Testis (tissue), 3 donors: ENCODE data around the gene SUPT20HL2. TPM values are rescaled to one million over a fixed set of nuclear protein-coding genes. Genes with fewer than 3 reads are reported as not detected.
A peak's percentile ranks its signal among the peaks of the same experiment; 100 is the strongest.

Experiments
- DNase-seq: peaks from one replicate; pipeline ENCODE4 v3.0.0-alpha.2; 2019
- H3K27ac ChIP-seq, 2 donors: fragments of 200-600 bp; sonication (generic); one replicate each; pipeline ENCODE4 v1.5.1; 2019
- H3K27me3 ChIP-seq: fragments of 200-600 bp; sonication (generic); one replicate; pipeline ENCODE4 v1.5.1; 2019
- H3K36me3 ChIP-seq: fragments of 200-600 bp; sonication (generic); one replicate; pipeline ENCODE4 v1.5.1; 2017; ENCODE audit warnings: low read depth; ENCODE audit errors: missing control alignments
- H3K4me1 ChIP-seq: fragments of 200-600 bp; sonication (generic); one replicate; pipeline ENCODE4 v1.5.1; 2019
- H3K4me3 ChIP-seq, 2 donors: fragments of 200-600 bp; sonication (generic); one replicate each; pipeline ENCODE4 v1.5.1; 2017 to 2019
- H3K9me3 ChIP-seq: fragments of 200-600 bp; sonication (generic); one replicate; pipeline ENCODE4 v1.5.1; 2017
- POLR2A ChIP-seq: fragments of 450-650 bp; IDR thresholded peaks from one replicate; pipeline ENCODE4 v1.6.1; 2017; ENCODE audit warnings: antibody characterized with exemption, mild to moderate bottlenecking, moderate library complexity
- WGBS, 2 donors: methylation state at CpG; one replicate each; pipeline ENCODE4 v1.1.5; 2018; 5-methylcytosine and 5-hydroxymethylcytosine counted together
- intact Hi-C: fragments of 100-400 bp; cut with DNase I; formaldehyde crosslinking; loops from one replicate; pipeline ENCODE4 v1.15.1; 2023; ENCODE audit warnings: low total_unique reads
- polyA plus RNA-seq: library from polyadenylated mRNA; stranded (reverse); fragments of 350-450 nt; fragmentation: Illumina TruSeq; extraction: RNeasy Lipid Tissue Mini Kit (QIAGEN cat#74804); gene quantifications from one replicate; pipeline ENCODE4 v1.2.3, GENCODE V29; 2014; ENCODE audit warnings: low read depth, low replicate concordance; ENCODE audit not compliant: insufficient read depth
- total RNA-seq, 2 donors: library from RNA; depleted of rRNA; stranded (reverse); fragments of >200 nt; gene quantifications; one replicate each; pipeline ENCODE4 v1.2.3, GENCODE V29; 2016
- TF ChIP-seq, protein P1 (sequence below), 3 experiments: fragments of 450-650 bp in 2 of 3; fragments of 200-600 bp in 1 of 3; sonication (generic) in 1 of 3; IDR thresholded peaks; one replicate each; pipeline ENCODE4 v1.5.1; 2016 to 2019; ENCODE audit warnings: antibody characterized with exemption in 3 of 3, mild to moderate bottlenecking in 2 of 3, moderate library complexity in 1 of 3

The SUPT20HL2 gene
- total and polyA plus RNA-seq, 3 donors from 2014 or later: 2.0 to 17.1 (median 17.0) TPM

DNA sequence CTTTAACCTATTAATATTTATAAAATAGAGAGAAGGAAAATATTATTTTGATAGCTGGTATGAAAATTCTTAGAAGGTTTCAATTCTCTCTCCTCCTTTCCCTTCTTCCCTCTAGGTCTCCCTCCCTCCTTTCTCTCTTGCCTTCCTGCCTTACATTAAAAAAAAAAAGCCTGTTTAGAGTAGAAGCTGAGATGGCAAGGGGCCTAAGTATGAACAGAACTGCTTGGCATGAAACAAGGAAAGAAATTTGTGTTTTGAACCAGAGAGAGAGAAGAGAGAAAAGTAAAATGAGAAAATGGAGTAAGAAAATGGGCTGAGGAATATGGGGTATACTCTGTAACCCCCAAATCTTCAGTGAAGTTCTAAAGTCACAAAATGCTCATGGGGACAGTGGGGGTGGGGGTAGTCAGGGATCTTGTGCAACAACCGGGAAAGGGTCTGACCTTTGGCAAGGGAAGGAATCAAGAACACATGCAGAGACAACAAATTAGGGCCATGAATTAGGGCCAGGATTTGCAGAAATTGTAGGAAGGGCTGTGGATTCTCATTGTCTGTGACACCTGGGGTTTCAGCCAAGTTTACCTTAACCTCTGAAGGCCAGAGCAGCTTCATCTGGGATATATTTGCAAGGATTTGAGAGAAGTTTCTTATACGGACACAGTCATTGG is 30.6 kb downstream of the SUPT20HL2 start:
- Histone ChIP-seq H3K36me3 (no peaks in the 10 kb centered on the region), H3K9me3 (no peaks in the 10 kb centered on the region), H3K4me1 (no peaks in the 10 kb centered on the region), H3K27me3 (no peaks in the 10 kb centered on the region), H3K27ac (no peak overlapping the region), H3K4me3 (no peak overlapping the region)
- DNase-seq: peak; percentile 26
- TF ChIP-seq, protein P1, sequence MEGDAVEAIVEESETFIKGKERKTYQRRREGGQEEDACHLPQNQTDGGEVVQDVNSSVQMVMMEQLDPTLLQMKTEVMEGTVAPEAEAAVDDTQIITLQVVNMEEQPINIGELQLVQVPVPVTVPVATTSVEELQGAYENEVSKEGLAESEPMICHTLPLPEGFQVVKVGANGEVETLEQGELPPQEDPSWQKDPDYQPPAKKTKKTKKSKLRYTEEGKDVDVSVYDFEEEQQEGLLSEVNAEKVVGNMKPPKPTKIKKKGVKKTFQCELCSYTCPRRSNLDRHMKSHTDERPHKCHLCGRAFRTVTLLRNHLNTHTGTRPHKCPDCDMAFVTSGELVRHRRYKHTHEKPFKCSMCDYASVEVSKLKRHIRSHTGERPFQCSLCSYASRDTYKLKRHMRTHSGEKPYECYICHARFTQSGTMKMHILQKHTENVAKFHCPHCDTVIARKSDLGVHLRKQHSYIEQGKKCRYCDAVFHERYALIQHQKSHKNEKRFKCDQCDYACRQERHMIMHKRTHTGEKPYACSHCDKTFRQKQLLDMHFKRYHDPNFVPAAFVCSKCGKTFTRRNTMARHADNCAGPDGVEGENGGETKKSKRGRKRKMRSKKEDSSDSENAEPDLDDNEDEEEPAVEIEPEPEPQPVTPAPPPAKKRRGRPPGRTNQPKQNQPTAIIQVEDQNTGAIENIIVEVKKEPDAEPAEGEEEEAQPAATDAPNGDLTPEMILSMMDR (IDR thresholded peaks at IDR 0.05): no peak
- no peak for TF ChIP-seq POLR2A
- WGBS, 2 donors: 52 to 79% methylated on average over 2 of the region's 2 CpGs
- intact Hi-C loops: no loop called here

DNA sequence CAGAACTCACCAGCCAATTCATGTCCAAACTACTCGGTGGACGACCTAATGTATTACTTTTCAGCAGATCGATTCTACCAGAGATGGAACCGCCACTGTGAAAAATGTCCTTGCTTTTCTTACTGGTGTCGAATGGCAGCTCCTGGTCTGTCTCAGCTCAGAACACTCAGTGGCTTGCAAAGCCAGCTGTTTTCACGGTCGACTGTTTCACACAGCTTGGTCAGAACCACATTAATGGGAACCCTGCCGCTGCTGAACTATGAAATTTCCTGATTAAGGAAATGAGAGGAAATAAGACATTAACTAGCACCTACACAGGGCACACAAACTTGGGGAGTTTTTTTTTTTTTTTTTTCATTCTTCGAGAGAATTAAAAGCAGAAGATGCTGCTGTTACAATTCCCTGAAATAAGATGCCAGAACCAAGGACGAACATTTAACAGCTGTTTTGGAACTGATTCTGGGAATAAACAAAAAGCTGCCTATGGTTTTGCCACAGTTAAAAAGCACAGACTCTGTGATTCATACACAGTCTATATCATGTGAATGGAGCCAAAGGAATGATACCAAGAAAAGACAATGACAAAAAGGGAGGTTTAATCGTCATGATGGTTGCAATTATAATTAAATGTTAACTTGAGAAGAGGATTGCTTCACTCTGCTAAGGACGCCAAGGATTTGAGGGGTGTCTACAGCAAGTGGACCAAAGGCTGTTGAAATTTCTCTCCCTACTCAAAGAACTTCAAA is 31.3 kb downstream of the SUPT20HL2 start:
- Histone ChIP-seq H3K4me1 (no peaks in the 10 kb centered on the region), H3K4me3 (no peak overlapping the region), H3K36me3 (no peaks in the 10 kb centered on the region), H3K27me3 (no peaks in the 10 kb centered on the region), H3K27ac (no peak overlapping the region), H3K9me3 (no peaks in the 10 kb centered on the region)
- TF ChIP-seq, protein P1 (IDR thresholded peaks at IDR 0.05): no peak
- TF ChIP-seq POLR2A: no peak
- peak; percentile 21 for DNase-seq
- WGBS, 2 donors: 30 to 36% methylated on average over 10 to 12 of the region's 12 CpGs
- intact Hi-C loops: no loop called here

DNA sequence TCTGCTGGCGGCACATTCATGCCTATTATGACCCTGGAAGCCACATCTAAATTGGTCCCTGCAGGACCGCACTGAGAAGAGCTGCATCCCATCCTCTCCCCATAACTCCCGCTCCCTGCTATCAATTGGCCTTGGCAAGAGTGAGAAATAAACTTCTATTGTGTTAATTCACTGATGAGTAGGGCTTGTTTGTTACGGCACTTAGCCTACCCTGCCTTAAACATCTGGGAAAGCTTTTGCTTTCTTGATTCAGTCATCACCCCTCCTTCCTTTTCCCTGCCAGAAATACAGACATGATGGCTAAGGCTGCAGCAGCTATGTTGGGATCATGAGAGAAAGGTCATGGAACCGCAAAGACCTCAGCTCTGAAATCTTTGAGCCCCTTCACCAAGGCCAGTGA is 36.5 kb downstream of the SUPT20HL2 start:
- WGBS, 2 donors: 86 to 91% methylated on average over 4 to 5 of the region's 5 CpGs
- DNase-seq: no peak

DNA sequence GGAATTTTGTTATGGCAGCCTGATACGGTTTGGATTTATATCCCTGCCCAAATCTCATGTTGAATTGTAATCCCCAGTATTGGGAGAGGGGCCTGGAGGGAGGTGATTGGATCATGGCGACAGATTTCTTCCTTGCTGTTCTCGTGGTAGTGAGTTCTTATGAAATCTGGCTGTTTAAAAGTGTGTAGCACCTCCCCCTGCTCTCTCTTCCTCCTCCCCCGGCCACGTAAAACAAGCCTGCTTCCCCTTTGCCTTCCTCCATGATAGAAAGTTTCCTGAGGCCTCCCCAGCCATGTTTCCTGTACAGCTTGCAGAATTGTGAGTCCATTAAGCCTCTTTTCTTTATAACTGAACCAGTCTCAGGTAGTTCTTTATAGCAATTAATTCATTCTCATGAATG is 37.9 kb downstream of the SUPT20HL2 start:
- no peaks in the 10 kb centered on the region for H3K9me3 ChIP-seq
- H3K27ac ChIP-seq: no peak overlapping the region
- DNase-seq: no peak
- H3K4me1 ChIP-seq: no peaks in the 10 kb centered on the region
- 58 to 64% methylated on average over 2 to 5 of the region's 5 CpGs for WGBS, 2 donors
- H3K27me3 ChIP-seq: no peaks in the 10 kb centered on the region
- TF ChIP-seq POLR2A: no peak
- TF ChIP-seq, protein P1 (IDR thresholded peaks at IDR 0.05): no peak
- H3K4me3 ChIP-seq: no peak overlapping the region
- intact Hi-C loops: no loop called here
- no peaks in the 10 kb centered on the region for H3K36me3 ChIP-seq

More for the DNA sequence above, 36.5 kb downstream of the SUPT20HL2 start:
- no peak overlapping the region for H3K4me3 ChIP-seq
- TF ChIP-seq POLR2A: no peak
- TF ChIP-seq, protein P1 (IDR thresholded peaks at IDR 0.05): no peak
- H3K27ac ChIP-seq: no peak overlapping the region
- intact Hi-C loops: no loop called here
- H3K36me3 ChIP-seq: no peaks in the 10 kb centered on the region
- no peaks in the 10 kb centered on the region for H3K4me1 ChIP-seq
- H3K27me3 ChIP-seq: no peaks in the 10 kb centered on the region
- H3K9me3 ChIP-seq: no peaks in the 10 kb centered on the region
